Caco-2 (cell line): ENCODE data around the gene UST. TPM values are rescaled to one million over a fixed set of nuclear protein-coding genes. Genes with fewer than 3 reads are reported as not detected.

Experiments used
- BruUV-seq: library from RNA; stranded (reverse); fragments of 400-500 nt; replicated peaks from 2 replicates; lab custom pipeline; 2021; lab: Mats Ljungman, UMichigan
- CTCF ChIA-PET: fragments of 300-600 bp; sonication (Branson Sonifier 250); formaldehyde crosslinking; loops from one replicate; lab custom pipeline; 2022; ENCODE audit warnings: antibody characterized with exemption; lab: Charles Lee
- POLR2A ChIA-PET: fragments of 300-600 bp; sonication (Branson Sonifier 250); formaldehyde crosslinking; loops from one replicate; lab custom pipeline; 2022; ENCODE audit warnings: antibody characterized with exemption; lab: Charles Lee
- DNase-seq, 2 experiments: peaks; one replicate each; pipeline versions ENCODE4 v3.0.0 to v3.0.0-alpha.2; 2020 to 2022
- H3K27me3 ChIP-seq: replicated peaks from 2 replicates; pipeline ENCODE4 v1.6.0; 2011; ENCODE audit warnings: low read length; ENCODE audit not compliant: control insufficient read depth, insufficient read depth
- H3K36me3 ChIP-seq: 2 replicates; pipeline ENCODE4 v1.5.1; 2011; ENCODE audit warnings: low read length; ENCODE audit not compliant: control insufficient read depth, insufficient read depth
- H3K4me1 ChIP-seq: fragments of 250-450 bp; sonication (Bioruptor Pico); 2 replicates; pipeline ENCODE4 v1.5.1; 2020; ENCODE audit warnings: mild to moderate bottlenecking
- H3K4me3 ChIP-seq: 2 replicates; pipeline ENCODE4 v1.5.1; 2011; ENCODE audit warnings: low read depth, mild to moderate bottlenecking, control low read depth, low read length
- H3K9me3 ChIP-seq: fragments of 250-450 bp; sonication (Bioruptor Pico); 2 replicates; pipeline ENCODE4 v1.5.1; 2020; ENCODE audit warnings: mild to moderate bottlenecking, moderate library complexity
- H3K27ac Mint-ChIP-seq: one replicate; pipeline ENCODE4 v1.8.0; 2022; ENCODE audit warnings: mixed read lengths; ENCODE audit not compliant: unreplicated experiment
- H3K27me3 Mint-ChIP-seq: one replicate; pipeline ENCODE4 v1.8.0; 2022; ENCODE audit warnings: mixed read lengths; ENCODE audit not compliant: insufficient read depth, unreplicated experiment
- H3K36me3 Mint-ChIP-seq: one replicate; pipeline ENCODE4 v1.8.0; 2022; ENCODE audit warnings: mild to moderate bottlenecking, mixed read lengths; ENCODE audit not compliant: insufficient read depth, unreplicated experiment
- H3K4me1 Mint-ChIP-seq: one replicate; pipeline ENCODE4 v1.8.0; 2022; ENCODE audit warnings: low read depth, mixed read lengths; ENCODE audit not compliant: unreplicated experiment
- H3K4me3 Mint-ChIP-seq: one replicate; pipeline ENCODE4 v1.8.0; 2022; ENCODE audit warnings: mild to moderate bottlenecking, moderate library complexity, mixed read lengths; ENCODE audit not compliant: unreplicated experiment
- H3K9me3 Mint-ChIP-seq: one replicate; pipeline ENCODE4 v1.8.0; 2022; ENCODE audit warnings: mixed read lengths; ENCODE audit not compliant: unreplicated experiment
- CTCF ChIP-seq, 2 experiments: fragments of 200-600 bp in 1 of 2; IDR thresholded peaks; 1 replicate in 1 of 2; 2 replicates in 1 of 2; pipeline versions ENCODE4 v1.5.1 to v1.8.0; 2011 to 2022; ENCODE audit warnings: antibody characterized with exemption in 1 of 2, control low read depth in 1 of 2, inconsistent platforms in 1 of 2, low read depth in 1 of 2, low read length in 1 of 2, mild to moderate bottlenecking in 1 of 2, moderate library complexity in 1 of 2; ENCODE audit not compliant: insufficient read depth in 1 of 2, severe bottlenecking in 1 of 2, unreplicated experiment in 1 of 2
- intact Hi-C: fragments of 100-400 bp; cut with micrococcal nuclease; formaldehyde crosslinking; loops from one replicate; pipeline ENCODE4 v1.10.0; 2022; ENCODE audit not compliant: unreplicated experiment
- total RNA-seq: library from RNA; stranded (reverse); gene quantifications from 2 replicates; pipeline ENCODE4 v1.2.3, GENCODE V29; 2022

Gene UST
- total RNA-seq, 1 experiment from 2014 or later = not detected

GRCh38 chr6:148842296-148843019, 95.6 kb downstream of the UST start:
- Histone ChIP-seq H3K4me3 (no peak overlapping the region), H3K9me3 (no peaks in the 10 kb centered on the region), H3K36me3 (no peaks in the 10 kb centered on the region), H3K27me3 (no peaks in the 10 kb centered on the region), H3K4me1 (no peaks in the 10 kb centered on the region)
- H3K4me1 Mint-ChIP-seq = no peaks in the 10 kb centered on the region
- CTCF ChIA-PET = no interaction called here
- POLR2A ChIA-PET = no interaction called here
- peaks cover 4% of the 10 kb centered on the region for H3K27me3 Mint-ChIP-seq
- no peak overlapping the region for H3K4me3 Mint-ChIP-seq
- no TSS peak for BruUV-seq
- no peak overlapping the region for H3K27ac Mint-ChIP-seq
- intact Hi-C loops = no loop called here
- TF ChIP-seq CTCF (IDR thresholded peaks at IDR 0.05; ENCODE audit: insufficient read depth in 1 of 2, low read depth in 1 of 2, low read length in 1 of 2, severe bottlenecking in 1 of 2, unreplicated experiment in 1 of 2) = no peak
- DNase-seq = no peak
- no peaks in the 10 kb centered on the region for H3K36me3 Mint-ChIP-seq
- H3K9me3 Mint-ChIP-seq = no peaks in the 10 kb centered on the region

GRCh38 chr6:148845464-148845863, 98.6 kb downstream of the UST start:
- BruUV-seq = no TSS peak
- no peak overlapping the region for H3K27ac Mint-ChIP-seq
- ChIA-PET CTCF (no interaction called here), POLR2A (no interaction called here)
- H3K9me3 Mint-ChIP-seq = no peaks in the 10 kb centered on the region
- H3K4me3 Mint-ChIP-seq = no peak overlapping the region
- Histone ChIP-seq H3K27me3 (no peaks in the 10 kb centered on the region), H3K4me1 (no peaks in the 10 kb centered on the region), H3K4me3 (no peak overlapping the region), H3K9me3 (no peaks in the 10 kb centered on the region), H3K36me3 (no peaks in the 10 kb centered on the region)
- intact Hi-C loops = no loop called here
- peaks cover 3% of the 10 kb centered on the region for H3K27me3 Mint-ChIP-seq
- no peak for DNase-seq
- no peak for TF ChIP-seq CTCF (IDR thresholded peaks at IDR 0.05; ENCODE audit: insufficient read depth in 1 of 2, low read depth in 1 of 2, low read length in 1 of 2, severe bottlenecking in 1 of 2, unreplicated experiment in 1 of 2)
- no peaks in the 10 kb centered on the region for H3K36me3 Mint-ChIP-seq
- no peaks in the 10 kb centered on the region for H3K4me1 Mint-ChIP-seq

- H3K4me3 ChIP-seq = no peak overlapping the region
- H3K27me3 ChIP-seq = 0 out of 2 replicates have a peak, but pooled peaks cover 1% of the 10 kb centered on the region
- no peaks in the 10 kb centered on the region for H3K36me3 ChIP-seq
- ChIA-PET POLR2A (no interaction called here), CTCF (no interaction called here)
- intact Hi-C loops = no loop called here
- Mint-ChIP-seq H3K9me3 (no peaks in the 10 kb centered on the region), H3K27ac (no peak overlapping the region), H3K4me3 (no peak overlapping the region), H3K4me1 (no peaks in the 10 kb centered on the region), H3K36me3 (no peaks in the 10 kb centered on the region), H3K27me3 (peaks cover 3% of the 10 kb centered on the region)
- no TSS peak for BruUV-seq
- no peak for DNase-seq
- no peak for TF ChIP-seq CTCF (IDR thresholded peaks at IDR 0.05; ENCODE audit: insufficient read depth in 1 of 2, low read depth in 1 of 2, low read length in 1 of 2, severe bottlenecking in 1 of 2, unreplicated experiment in 1 of 2)
- no peaks in the 10 kb centered on the region for H3K9me3 ChIP-seq
- H3K4me1 ChIP-seq = no peaks in the 10 kb centered on the region
Observed at GRCh38 chr6:148846778-148847761, 100.2 kb downstream of the UST start.
